SK-N-SH (cell line): ENCODE results near the gene TYMS. TPM values are rescaled to one million over a fixed set of nuclear protein-coding genes. Genes with fewer than 3 reads are reported as not detected.

Source experiments
- CTCF ChIA-PET: fragments of 300-600, 350-600 bp; formaldehyde crosslinking; extraction: SDS; loops from one replicate; lab custom pipeline; 2021; lab: Yijun Ruan, JAX
- POLR2A ChIA-PET: fragments of 350-600 bp; sonication (Branson Sonifier 250); formaldehyde crosslinking; extraction: SDS; loops from one replicate; lab custom pipeline; 2020; ENCODE audit warnings: antibody characterized with exemption, inconsistent platforms; lab: Yijun Ruan, JAX
- DNase-seq: peaks from one replicate; pipeline ENCODE4 v3.0.0; 2012
- H2AFZ ChIP-seq: fragments of 200-600 bp; sonication (generic); 2 replicates; pipeline ENCODE4 v1.8.1; 2016; ENCODE audit warnings: antibody characterized with exemption, mild to moderate bottlenecking, low read depth
- H3F3A ChIP-seq: fragments of 200-600 bp; sonication (generic); replicated peaks from 2 replicates; pipeline ENCODE3; 2016; ENCODE audit warnings: antibody characterized with exemption, mild to moderate bottlenecking; ENCODE audit not compliant: insufficient read depth
- H3K27ac ChIP-seq, 2 experiments: fragments of 200-500 bp in 1 of 2; fragments of 200-600 bp in 1 of 2; sonication (Bioruptor generic) in 1 of 2; sonication (generic), shearing (Covaris generic) in 1 of 2; 2 replicates each; pipeline versions ENCODE4 v1.5.1 to v1.6.1; 2014 to 2016; ENCODE audit warnings: low read depth in 2 of 2, inconsistent platforms in 1 of 2, low read length in 1 of 2, mild to moderate bottlenecking in 1 of 2, mixed read lengths in 1 of 2
- H3K27me3 ChIP-seq: fragments of 200-600 bp; sonication (generic), shearing (Covaris generic); 2 replicates; pipeline ENCODE4 v1.6.1; 2016; ENCODE audit warnings: mixed run types; ENCODE audit not compliant: insufficient read depth
- H3K36me3 ChIP-seq, 2 experiments: fragments of 200-500 bp in 1 of 2; fragments of 200-600 bp in 1 of 2; sonication (Bioruptor generic) in 1 of 2; sonication (generic) in 1 of 2; replicated peaks in 1 of 2; 2 replicates each; pipeline versions ENCODE3 to v1.5.1; 2014 to 2016; ENCODE audit warnings: low read length in 1 of 2, mild to moderate bottlenecking in 1 of 2; ENCODE audit not compliant: insufficient read depth in 2 of 2, control insufficient read depth in 1 of 2
- H3K4me1 ChIP-seq, 2 experiments: fragments of 200-500 bp in 1 of 2; fragments of 200-600 bp in 1 of 2; sonication (Bioruptor generic) in 1 of 2; sonication (generic), shearing (Covaris generic) in 1 of 2; 2 replicates each; pipeline versions ENCODE4 v1.5.1 to v1.6.1; 2014 to 2016; ENCODE audit warnings: low read depth in 1 of 2, low read length in 1 of 2, mixed run types in 1 of 2; ENCODE audit not compliant: insufficient read depth in 2 of 2, control insufficient read depth in 1 of 2
- H3K4me2 ChIP-seq: fragments of 200-600 bp; sonication (generic), shearing (Covaris generic); 2 replicates; pipeline ENCODE4 v1.6.1; 2017; ENCODE audit warnings: mixed run types
- H3K4me3 ChIP-seq, 2 experiments: fragments of 200-500 bp in 1 of 2; fragments of 200-600 bp in 1 of 2; sonication (Bioruptor generic) in 1 of 2; sonication (generic), shearing (Covaris generic) in 1 of 2; 2 replicates each; pipeline versions ENCODE4 v1.5.1 to v1.8.1; 2014 to 2016; ENCODE audit warnings: low read depth in 2 of 2, inconsistent platforms in 1 of 2, low read length in 1 of 2, mild to moderate bottlenecking in 1 of 2, mixed read lengths in 1 of 2, moderate library complexity in 1 of 2
- H3K79me2 ChIP-seq: fragments of 200-600 bp; sonication (generic); 2 replicates; pipeline ENCODE4 v1.8.1; 2017; ENCODE audit warnings: mild to moderate bottlenecking; ENCODE audit not compliant: insufficient read depth
- H3K9ac ChIP-seq: fragments of 200-600 bp; sonication (generic); 2 replicates; pipeline ENCODE4 v1.6.1; 2017; ENCODE audit warnings: mixed run types
- H3K9me2 ChIP-seq: fragments of 200-600 bp; sonication (generic); 2 replicates; pipeline ENCODE4 v1.6.1; 2017; ENCODE audit warnings: mixed run types
- H3K9me3 ChIP-seq: fragments of 200-600 bp; sonication (generic); 2 replicates; pipeline ENCODE4 v1.6.1; 2017; ENCODE audit warnings: mixed run types, mild to moderate bottlenecking, moderate library complexity
- H4K20me1 ChIP-seq: fragments of 200-600 bp; sonication (generic); 2 replicates; pipeline ENCODE4 v1.6.1; 2017; ENCODE audit warnings: mild to moderate bottlenecking, mixed run types; ENCODE audit not compliant: insufficient read depth
- CHD2 ChIP-seq: fragments of 150-350 bp; IDR thresholded peaks from 2 replicates; pipeline ENCODE4 v1.6.1; 2018; ENCODE audit warnings: low read length; ENCODE audit not compliant: partially characterized antibody
- CTCF ChIP-seq: fragments of 200-600 bp; sonication (generic); IDR thresholded peaks from 2 replicates; pipeline ENCODE4 v1.6.1; 2017; ENCODE audit warnings: antibody characterized with exemption, mild to moderate bottlenecking, moderate library complexity
- FOXJ3 ChIP-seq: sonication (generic); formaldehyde crosslinking; IDR thresholded peaks from 2 replicates; pipeline ENCODE4 v1.5.1; 2020; ENCODE audit warnings: mild to moderate bottlenecking, missing genetic modification reagents
- GABPA ChIP-seq: IDR thresholded peaks from 2 replicates; pipeline ENCODE4 v1.4.0; 2012; ENCODE audit warnings: low read depth, mild to moderate bottlenecking
- GATA2 ChIP-seq: sonication (generic); formaldehyde crosslinking; IDR thresholded peaks from 2 replicates; pipeline ENCODE4 v1.5.0; 2020; ENCODE audit warnings: mild to moderate bottlenecking, missing genetic modification reagents
- MXI1 ChIP-seq: IDR thresholded peaks from 2 replicates; pipeline ENCODE4 v1.6.1; 2012; ENCODE audit warnings: mild to moderate bottlenecking, low read depth, low read length, improper control_type of control experiment
- NFIC ChIP-seq: IDR thresholded peaks from 2 replicates; pipeline ENCODE4 v1.4.0; 2012; ENCODE audit warnings: borderline replicate concordance
- NRF1 ChIP-seq: IDR thresholded peaks from 2 replicates; pipeline ENCODE4 v1.6.1; 2012; ENCODE audit warnings: low read depth, mild to moderate bottlenecking, low read length
- POLR2AphosphoS5 ChIP-seq: IDR thresholded peaks from 2 replicates; pipeline ENCODE4 v1.6.1; 2012; ENCODE audit warnings: low read depth, low read length
- RCOR1 ChIP-seq: fragments of 150-350 bp; IDR thresholded peaks from 2 replicates; pipeline ENCODE4 v1.6.1; 2017; ENCODE audit warnings: antibody characterized with exemption, low read length
- RFX5 ChIP-seq: IDR thresholded peaks from 2 replicates; pipeline ENCODE4 v1.6.1; 2012; ENCODE audit warnings: mild to moderate bottlenecking, improper control_type of control experiment, low read length
- RXRA ChIP-seq: IDR thresholded peaks from 2 replicates; pipeline ENCODE4 v1.4.0; 2012; ENCODE audit warnings: low read depth, mild to moderate bottlenecking, borderline replicate concordance
- TCF12 ChIP-seq: IDR thresholded peaks from 2 replicates; pipeline ENCODE4 v1.4.0; 2012
- USF2 ChIP-seq: fragments of 150-350 bp; IDR thresholded peaks from 2 replicates; pipeline ENCODE4 v1.6.1; 2017; ENCODE audit warnings: antibody characterized with exemption, low read length, low read depth, borderline replicate concordance
- ZBTB33 ChIP-seq: IDR thresholded peaks from 2 replicates; pipeline ENCODE4 v1.4.0; 2012; ENCODE audit warnings: low read depth, borderline replicate concordance
- WGBS: methylation state at CpG from one replicate; pipeline ENCODE4 v1.1.6; 2017; ENCODE audit warnings: low lambda C conversion rate; 5-methylcytosine and 5-hydroxymethylcytosine counted together
- polyA plus RNA-seq, 3 experiments: library from polyadenylated mRNA; depleted of rRNA; stranded (reverse); fragments of >200 nt; gene quantifications; 2 replicates each; pipeline ENCODE4 v1.2.3, GENCODE V29; 2012
- TF ChIP-seq, protein P1 (sequence below): IDR thresholded peaks from 2 replicates; pipeline ENCODE4; 2012
- TF ChIP-seq, protein P2 (sequence below): fragments of 150-350 bp; IDR thresholded peaks from 2 replicates; pipeline ENCODE4 v1.6.1; 2016; ENCODE audit warnings: mild to moderate bottlenecking, low read depth, low read length
- TF ChIP-seq, protein P3 (sequence below): IDR thresholded peaks from 2 replicates; pipeline ENCODE4 v1.6.1; 2012; ENCODE audit warnings: mild to moderate bottlenecking, low read depth, low read length, moderate library complexity

The TYMS gene
- polyA plus RNA-seq, 1 of the 3 experiments (the other 2 are of a cell fraction), result 101 TPM

DNA sequence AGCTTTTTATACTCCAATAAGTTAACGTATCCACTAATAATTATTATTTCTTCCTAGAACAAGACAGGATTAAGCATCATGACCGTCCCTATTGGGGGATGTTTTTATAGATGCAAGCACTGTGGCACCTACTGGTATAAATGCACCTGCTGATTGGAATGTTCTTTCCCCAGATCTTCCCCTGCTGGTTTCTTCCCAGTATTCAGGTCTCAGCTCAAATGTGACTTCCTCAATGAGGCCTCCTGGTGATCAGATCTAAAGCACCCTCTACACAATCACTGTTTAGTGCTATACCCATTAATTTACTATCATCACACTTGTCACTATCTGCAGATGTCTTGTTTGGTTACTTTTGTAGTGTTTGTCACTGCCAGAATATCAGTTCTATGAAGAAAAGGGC lies 3.9 kb upstream of the TYMS start:
- Histone ChIP-seq H3K79me2 (peaks cover 6% of the 10 kb centered on the region), H3K9ac (no peak overlapping the region), H3K9me3 (no peaks in the 10 kb centered on the region), H3K4me3 (no peak overlapping the region), H3F3A (no peaks in the 10 kb centered on the region), H4K20me1 (no peaks in the 10 kb centered on the region), H3K4me1 (peaks cover 0 to 3% of the 10 kb centered on the region in 2 experiments; a peak in 1 of 4 replicates), H3K36me3 (no peaks in the 10 kb centered on the region), H3K27ac (no peak overlapping the region), H2AFZ (no peak overlapping the region), H3K27me3 (no peaks in the 10 kb centered on the region), H3K9me2 (no peaks in the 10 kb centered on the region), H3K4me2 (no peak overlapping the region)
- POLR2A ChIA-PET, result no interaction called here
- WGBS, result 98% methylated on average over 2 of the region's 2 CpGs
- no peak for DNase-seq
- TF ChIP-seq, protein P1, sequence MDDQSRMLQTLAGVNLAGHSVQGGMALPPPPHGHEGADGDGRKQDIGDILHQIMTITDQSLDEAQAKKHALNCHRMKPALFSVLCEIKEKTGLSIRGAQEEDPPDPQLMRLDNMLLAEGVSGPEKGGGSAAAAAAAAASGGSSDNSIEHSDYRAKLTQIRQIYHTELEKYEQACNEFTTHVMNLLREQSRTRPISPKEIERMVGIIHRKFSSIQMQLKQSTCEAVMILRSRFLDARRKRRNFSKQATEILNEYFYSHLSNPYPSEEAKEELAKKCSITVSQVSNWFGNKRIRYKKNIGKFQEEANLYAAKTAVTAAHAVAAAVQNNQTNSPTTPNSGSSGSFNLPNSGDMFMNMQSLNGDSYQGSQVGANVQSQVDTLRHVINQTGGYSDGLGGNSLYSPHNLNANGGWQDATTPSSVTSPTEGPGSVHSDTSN, result no peak
- TF ChIP-seq USF2 (no peak), ZBTB33 (no peak), FOXJ3 (CRISPR knock-in tag) (no peak), CTCF (no peak), RXRA (no peak), NFIC (no peak), RFX5 (no peak), NRF1 (no peak), CHD2 (no peak), GATA2 (CRISPR knock-in tag) (no peak), GABPA (no peak), TCF12 (no peak), MXI1 (no peak), POLR2AphosphoS5 (no peak), RCOR1 (no peak)
- TF ChIP-seq, protein P2, sequence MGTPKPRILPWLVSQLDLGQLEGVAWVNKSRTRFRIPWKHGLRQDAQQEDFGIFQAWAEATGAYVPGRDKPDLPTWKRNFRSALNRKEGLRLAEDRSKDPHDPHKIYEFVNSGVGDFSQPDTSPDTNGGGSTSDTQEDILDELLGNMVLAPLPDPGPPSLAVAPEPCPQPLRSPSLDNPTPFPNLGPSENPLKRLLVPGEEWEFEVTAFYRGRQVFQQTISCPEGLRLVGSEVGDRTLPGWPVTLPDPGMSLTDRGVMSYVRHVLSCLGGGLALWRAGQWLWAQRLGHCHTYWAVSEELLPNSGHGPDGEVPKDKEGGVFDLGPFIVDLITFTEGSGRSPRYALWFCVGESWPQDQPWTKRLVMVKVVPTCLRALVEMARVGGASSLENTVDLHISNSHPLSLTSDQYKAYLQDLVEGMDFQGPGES, result no peak
- TF ChIP-seq, protein P3, sequence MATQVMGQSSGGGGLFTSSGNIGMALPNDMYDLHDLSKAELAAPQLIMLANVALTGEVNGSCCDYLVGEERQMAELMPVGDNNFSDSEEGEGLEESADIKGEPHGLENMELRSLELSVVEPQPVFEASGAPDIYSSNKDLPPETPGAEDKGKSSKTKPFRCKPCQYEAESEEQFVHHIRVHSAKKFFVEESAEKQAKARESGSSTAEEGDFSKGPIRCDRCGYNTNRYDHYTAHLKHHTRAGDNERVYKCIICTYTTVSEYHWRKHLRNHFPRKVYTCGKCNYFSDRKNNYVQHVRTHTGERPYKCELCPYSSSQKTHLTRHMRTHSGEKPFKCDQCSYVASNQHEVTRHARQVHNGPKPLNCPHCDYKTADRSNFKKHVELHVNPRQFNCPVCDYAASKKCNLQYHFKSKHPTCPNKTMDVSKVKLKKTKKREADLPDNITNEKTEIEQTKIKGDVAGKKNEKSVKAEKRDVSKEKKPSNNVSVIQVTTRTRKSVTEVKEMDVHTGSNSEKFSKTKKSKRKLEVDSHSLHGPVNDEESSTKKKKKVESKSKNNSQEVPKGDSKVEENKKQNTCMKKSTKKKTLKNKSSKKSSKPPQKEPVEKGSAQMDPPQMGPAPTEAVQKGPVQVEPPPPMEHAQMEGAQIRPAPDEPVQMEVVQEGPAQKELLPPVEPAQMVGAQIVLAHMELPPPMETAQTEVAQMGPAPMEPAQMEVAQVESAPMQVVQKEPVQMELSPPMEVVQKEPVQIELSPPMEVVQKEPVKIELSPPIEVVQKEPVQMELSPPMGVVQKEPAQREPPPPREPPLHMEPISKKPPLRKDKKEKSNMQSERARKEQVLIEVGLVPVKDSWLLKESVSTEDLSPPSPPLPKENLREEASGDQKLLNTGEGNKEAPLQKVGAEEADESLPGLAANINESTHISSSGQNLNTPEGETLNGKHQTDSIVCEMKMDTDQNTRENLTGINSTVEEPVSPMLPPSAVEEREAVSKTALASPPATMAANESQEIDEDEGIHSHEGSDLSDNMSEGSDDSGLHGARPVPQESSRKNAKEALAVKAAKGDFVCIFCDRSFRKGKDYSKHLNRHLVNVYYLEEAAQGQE, result no peak
- CTCF ChIA-PET, result interaction anchor here (1.3 to 1.5 kb wide), 2 partner anchors 89 to 177 kb away, joined by 3 to 4 read pairs; no protein-coding TSS in a partner anchor
